PC-9 (cell line): ENCODE data around the gene NFIA.

ENCODE experiments used
- EZH2 ChIP-seq: fragments of 200-600 bp; sonication (generic); IDR thresholded peaks from 2 replicates; pipeline ENCODE4 v1.8.0; 2017; ENCODE audit warnings: antibody characterized with exemption, low read depth
- TF ChIP-seq, protein P1 (sequence below): fragments of 200-600 bp; sonication (generic); conservative IDR thresholded peaks from 2 replicates; pipeline ENCODE4 v1.6.1; 2017; ENCODE audit warnings: mixed run types, antibody characterized with exemption, mild to moderate bottlenecking, moderate library complexity

- TF ChIP-seq, protein P1, sequence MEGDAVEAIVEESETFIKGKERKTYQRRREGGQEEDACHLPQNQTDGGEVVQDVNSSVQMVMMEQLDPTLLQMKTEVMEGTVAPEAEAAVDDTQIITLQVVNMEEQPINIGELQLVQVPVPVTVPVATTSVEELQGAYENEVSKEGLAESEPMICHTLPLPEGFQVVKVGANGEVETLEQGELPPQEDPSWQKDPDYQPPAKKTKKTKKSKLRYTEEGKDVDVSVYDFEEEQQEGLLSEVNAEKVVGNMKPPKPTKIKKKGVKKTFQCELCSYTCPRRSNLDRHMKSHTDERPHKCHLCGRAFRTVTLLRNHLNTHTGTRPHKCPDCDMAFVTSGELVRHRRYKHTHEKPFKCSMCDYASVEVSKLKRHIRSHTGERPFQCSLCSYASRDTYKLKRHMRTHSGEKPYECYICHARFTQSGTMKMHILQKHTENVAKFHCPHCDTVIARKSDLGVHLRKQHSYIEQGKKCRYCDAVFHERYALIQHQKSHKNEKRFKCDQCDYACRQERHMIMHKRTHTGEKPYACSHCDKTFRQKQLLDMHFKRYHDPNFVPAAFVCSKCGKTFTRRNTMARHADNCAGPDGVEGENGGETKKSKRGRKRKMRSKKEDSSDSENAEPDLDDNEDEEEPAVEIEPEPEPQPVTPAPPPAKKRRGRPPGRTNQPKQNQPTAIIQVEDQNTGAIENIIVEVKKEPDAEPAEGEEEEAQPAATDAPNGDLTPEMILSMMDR = no peak
- no peak for TF ChIP-seq EZH2
These were observed 5.2 kb downstream of the NFIA start for GRCh38 chr1:61087571-61087970.
